GM13976 (cell line): ENCODE data around the gene TMEM214.
"Not testable (repeated sequence)": the region's sequence is repeated elsewhere in the genome, so short reads cannot be mapped to it uniquely, and the experiment has no call there.

Source experiments
- DNase-seq: peaks from one replicate; pipeline ENCODE4 v3.0.0; 2012; ENCODE audit warnings: low spot score
- in situ Hi-C: fragments of 300-500 bp; cut with MboI; formaldehyde crosslinking; loops from one replicate; pipeline ENCODE4 v1.12.0; 2022; ENCODE audit warnings: low sequenced_read_pairs, mixed read lengths, inconsistent platforms; ENCODE audit not compliant: unreplicated experiment
- TF ChIP-seq, protein P1 (sequence below): IDR thresholded peaks from 2 replicates; pipeline ENCODE4 v1.5.1; 2012; ENCODE audit warnings: borderline replicate concordance, mild to moderate bottlenecking; ENCODE audit not compliant: insufficient read depth; ENCODE audit errors: extremely low read depth, missing control alignments, control extremely low read depth

The TMEM214 gene

DNA sequence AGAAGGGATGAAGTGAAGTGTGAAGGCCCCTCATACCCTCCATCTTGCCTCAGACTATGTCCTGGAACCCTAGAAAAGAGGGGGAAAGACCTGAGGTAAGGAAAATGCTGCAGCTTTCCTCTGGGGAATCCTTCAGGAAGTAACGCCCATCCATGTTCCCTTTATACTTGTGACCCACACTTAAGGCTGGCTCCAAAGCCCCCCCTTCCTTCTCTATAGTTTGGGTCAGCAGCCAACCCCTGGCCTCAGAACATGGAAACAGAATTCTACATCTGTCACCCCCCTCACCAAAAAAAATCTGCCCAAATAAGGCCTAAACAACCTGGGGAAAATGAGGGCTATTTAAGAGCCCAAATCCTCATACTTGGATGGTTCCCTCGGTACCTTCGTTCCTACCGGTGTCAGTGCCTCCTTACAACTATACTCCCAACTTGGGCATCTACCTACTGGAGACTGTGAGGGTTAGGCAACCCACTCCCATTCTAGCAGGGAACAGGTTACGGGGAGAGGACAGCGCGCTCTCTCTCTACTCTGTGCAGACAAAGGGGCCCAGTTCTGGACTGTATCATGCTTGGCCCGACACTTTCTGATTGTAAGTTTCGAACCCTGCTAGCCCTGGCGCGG is 38.0 kb downstream of the TMEM214 start:
- DNase-seq = no peak
- in situ Hi-C loops = no loop called here
- TF ChIP-seq, protein P1, sequence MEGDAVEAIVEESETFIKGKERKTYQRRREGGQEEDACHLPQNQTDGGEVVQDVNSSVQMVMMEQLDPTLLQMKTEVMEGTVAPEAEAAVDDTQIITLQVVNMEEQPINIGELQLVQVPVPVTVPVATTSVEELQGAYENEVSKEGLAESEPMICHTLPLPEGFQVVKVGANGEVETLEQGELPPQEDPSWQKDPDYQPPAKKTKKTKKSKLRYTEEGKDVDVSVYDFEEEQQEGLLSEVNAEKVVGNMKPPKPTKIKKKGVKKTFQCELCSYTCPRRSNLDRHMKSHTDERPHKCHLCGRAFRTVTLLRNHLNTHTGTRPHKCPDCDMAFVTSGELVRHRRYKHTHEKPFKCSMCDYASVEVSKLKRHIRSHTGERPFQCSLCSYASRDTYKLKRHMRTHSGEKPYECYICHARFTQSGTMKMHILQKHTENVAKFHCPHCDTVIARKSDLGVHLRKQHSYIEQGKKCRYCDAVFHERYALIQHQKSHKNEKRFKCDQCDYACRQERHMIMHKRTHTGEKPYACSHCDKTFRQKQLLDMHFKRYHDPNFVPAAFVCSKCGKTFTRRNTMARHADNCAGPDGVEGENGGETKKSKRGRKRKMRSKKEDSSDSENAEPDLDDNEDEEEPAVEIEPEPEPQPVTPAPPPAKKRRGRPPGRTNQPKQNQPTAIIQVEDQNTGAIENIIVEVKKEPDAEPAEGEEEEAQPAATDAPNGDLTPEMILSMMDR = no peak

DNA sequence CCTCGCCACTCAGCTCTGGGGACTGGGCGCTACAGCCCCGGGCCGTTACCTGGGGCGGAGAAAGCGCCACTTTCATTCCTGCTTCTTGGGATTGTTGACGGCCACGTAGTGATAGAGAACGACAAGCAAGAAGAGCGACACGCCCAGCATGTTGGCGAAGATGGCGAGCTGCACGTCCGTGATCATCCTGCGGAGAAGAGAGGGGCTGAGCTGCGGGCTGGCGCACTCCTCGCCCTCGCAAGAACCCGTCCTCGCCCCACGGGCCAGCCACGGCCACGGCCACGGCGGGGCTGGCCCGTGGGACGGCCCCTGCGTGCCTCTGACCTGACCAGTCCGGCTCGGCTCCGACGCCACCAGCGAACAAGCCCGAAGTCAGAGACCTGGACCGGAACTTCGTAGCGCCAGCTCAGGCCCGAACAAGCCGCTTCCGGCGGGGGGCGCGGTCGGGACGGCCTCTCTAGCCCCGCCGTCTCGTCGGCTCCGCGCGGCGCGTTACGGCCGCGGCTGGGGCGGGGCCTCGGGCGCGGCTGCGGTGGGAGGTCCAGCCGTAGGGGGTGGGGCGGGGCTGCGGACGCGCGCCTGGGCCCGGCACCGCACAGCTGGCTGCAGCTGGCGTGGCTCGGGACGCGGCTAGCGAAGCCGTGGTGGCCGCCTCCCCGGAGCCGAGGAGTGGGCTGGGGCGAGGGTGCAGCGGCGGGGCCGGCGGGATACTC is 38.7 kb downstream of the TMEM214 start, which contains the start of gene OST4:
Gene OST4 (minus strand): TSS at position 378 of the 713 bp plus-strand sequence.
- peak; percentile 98 for DNase-seq
- in situ Hi-C loops = no loop called here
- TF ChIP-seq, protein P1 = no peak

GRCh38 chr2:27071990-27072830 is 39.4 kb downstream of the TMEM214 start:
- DNase-seq = peak; percentile 60
- in situ Hi-C loops = no loop called here
- TF ChIP-seq, protein P1 = no peak

GRCh38 chr2:27072920-27073319 is 40.2 kb downstream of the TMEM214 start:
- no peak for DNase-seq
- in situ Hi-C loops = no loop called here
- TF ChIP-seq, protein P1 = no peak

DNA sequence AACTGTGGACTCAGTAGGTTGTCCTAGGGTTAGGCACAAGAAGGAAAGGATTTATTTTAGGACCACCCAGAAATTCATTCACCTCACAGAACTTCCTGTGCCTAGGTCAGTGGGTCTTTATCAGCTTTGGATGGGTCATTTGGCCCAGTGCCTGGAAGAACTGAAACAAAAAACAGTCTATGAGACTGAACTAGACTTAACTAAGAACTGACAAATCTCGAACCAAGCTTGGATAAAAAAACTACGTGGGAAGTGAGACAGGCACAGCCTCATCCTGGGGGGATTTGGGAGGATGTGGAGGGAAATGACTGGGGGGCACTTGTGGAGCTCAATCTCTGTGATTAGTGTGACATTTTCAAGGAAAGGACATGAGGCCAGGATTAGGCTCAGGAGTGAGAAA is 41.0 kb downstream of the TMEM214 start:
- TF ChIP-seq, protein P1 = no peak
- in situ Hi-C loops = no loop called here
- DNase-seq = no peak

DNA sequence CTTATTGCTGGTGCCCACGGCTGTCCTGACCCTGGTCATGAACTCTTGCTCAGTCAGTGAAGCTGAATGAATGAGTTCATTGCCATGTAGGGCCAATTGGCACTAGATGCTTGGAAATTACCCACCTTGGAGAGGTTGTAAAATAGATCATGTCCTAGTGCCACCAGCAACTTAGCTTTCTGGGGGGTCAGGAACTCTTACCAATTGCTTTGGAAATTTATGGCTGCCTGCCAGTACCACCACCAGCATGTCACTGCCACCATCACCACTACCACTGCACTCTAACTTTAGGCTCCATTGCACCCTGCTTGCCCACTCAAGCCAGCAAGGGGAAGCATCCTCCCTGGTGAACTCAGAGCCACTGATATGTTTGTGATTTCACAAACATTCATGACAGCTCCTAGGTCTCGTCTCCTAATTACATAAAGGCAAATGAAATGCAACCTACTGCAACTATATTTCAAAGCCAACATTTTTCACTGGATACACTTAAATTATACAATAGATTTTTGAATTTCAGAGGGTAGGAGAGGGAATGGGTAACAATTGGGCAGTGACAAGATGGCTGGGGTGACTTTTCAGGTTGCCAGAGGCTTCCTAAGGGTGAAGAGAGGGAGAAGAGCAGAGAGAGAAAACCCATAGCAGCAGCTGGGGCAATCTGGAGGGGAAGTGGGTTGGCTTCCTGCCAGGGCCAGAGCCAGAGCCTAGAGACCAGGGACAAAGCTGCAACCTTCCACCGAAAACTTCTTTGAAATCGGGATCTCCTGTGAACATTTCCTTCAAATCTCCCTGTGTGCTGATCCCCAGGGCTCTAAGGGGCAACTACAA is 42.2 kb downstream of the TMEM214 start:
- in situ Hi-C loops = no loop called here
- TF ChIP-seq, protein P1 = no peak
- DNase-seq = no peak

- in situ Hi-C loops, DNase-seq: not testable (repeated sequence)
Observed at GRCh38 chr2:27075566-27075871, 42.8 kb downstream of the TMEM214 start.
